Measurements from ENCODE around the gene ANKRD18A. TPM values are rescaled to one million over a fixed set of nuclear protein-coding genes. Genes with fewer than 3 reads are reported as not detected.
A peak's percentile ranks its signal among the peaks of the same experiment; 100 is the strongest.
"Not testable (repeated sequence)": the region's sequence is repeated elsewhere in the genome, so short reads cannot be mapped to it uniquely, and the experiment has no call there.

Gene ANKRD18A
- total RNA-seq, 1 donor from 2014 or later = 2.6 TPM

DNA sequence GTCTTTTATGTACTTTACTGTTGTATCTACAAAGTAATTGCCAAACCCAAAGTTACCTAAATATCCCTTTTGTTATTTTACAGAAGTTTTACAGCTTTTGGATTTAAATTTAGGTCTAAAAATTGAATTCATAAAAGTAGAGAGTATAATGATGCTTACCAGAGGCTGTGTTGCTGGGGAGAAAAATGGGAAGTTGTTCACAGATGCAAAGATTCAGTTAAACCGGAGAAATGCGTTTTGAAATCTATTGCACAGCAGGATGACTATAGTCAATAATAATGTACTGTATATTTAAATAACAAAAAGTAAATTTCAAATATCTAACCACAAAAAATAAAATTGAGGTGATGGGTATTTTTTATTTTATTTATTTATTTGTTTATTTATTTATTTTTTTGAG, 2.6 kb upstream of the ANKRD18A start:
- intact Hi-C loops (cut with micrococcal nuclease) = no loop called here
- peaks cover 63% of the 10 kb centered on the region for H3K27me3 ChIP-seq (ENCODE audit: low read depth)

DNA sequence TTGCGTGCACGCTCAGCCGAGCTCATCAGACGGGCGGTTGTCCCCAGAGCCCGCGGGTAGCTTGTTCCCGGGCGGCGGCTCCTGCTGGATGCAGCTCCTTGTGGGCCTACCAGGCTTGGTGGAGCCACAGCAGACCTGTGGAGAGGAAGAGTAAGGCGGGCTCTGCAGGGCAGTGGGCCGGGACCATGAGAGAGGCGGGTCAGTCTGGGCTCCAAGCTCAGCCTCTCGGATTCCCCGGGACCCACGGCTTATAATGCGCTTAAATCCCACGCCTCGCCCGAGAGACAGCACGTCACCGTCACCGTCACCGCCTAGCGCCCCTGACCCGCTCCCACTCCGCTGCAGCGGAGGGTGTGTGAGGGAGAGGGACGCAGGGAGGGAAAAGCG, 1.9 kb upstream of the ANKRD18A start:
- TF ChIP-seq, protein P1, sequence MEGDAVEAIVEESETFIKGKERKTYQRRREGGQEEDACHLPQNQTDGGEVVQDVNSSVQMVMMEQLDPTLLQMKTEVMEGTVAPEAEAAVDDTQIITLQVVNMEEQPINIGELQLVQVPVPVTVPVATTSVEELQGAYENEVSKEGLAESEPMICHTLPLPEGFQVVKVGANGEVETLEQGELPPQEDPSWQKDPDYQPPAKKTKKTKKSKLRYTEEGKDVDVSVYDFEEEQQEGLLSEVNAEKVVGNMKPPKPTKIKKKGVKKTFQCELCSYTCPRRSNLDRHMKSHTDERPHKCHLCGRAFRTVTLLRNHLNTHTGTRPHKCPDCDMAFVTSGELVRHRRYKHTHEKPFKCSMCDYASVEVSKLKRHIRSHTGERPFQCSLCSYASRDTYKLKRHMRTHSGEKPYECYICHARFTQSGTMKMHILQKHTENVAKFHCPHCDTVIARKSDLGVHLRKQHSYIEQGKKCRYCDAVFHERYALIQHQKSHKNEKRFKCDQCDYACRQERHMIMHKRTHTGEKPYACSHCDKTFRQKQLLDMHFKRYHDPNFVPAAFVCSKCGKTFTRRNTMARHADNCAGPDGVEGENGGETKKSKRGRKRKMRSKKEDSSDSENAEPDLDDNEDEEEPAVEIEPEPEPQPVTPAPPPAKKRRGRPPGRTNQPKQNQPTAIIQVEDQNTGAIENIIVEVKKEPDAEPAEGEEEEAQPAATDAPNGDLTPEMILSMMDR (IDR thresholded peaks at IDR 0.05; ENCODE audit: borderline replicate concordance) = no peak

More for the DNA sequence above, 2.6 kb upstream of the ANKRD18A start:
- TF ChIP-seq, protein P1 (IDR thresholded peaks at IDR 0.05; ENCODE audit: borderline replicate concordance) = no peak
- Histone ChIP-seq H3K9me3 (replicated peaks) (peaks cover 29% of the 10 kb centered on the region), H3K4me3 (no peak overlapping the region), H3K4me1 (peaks cover 33% of the 10 kb centered on the region), H3K36me3 (no peaks in the 10 kb centered on the region), H3K27ac (replicated peaks) (no peak overlapping the region)
- no peak for DNase-seq

DNA sequence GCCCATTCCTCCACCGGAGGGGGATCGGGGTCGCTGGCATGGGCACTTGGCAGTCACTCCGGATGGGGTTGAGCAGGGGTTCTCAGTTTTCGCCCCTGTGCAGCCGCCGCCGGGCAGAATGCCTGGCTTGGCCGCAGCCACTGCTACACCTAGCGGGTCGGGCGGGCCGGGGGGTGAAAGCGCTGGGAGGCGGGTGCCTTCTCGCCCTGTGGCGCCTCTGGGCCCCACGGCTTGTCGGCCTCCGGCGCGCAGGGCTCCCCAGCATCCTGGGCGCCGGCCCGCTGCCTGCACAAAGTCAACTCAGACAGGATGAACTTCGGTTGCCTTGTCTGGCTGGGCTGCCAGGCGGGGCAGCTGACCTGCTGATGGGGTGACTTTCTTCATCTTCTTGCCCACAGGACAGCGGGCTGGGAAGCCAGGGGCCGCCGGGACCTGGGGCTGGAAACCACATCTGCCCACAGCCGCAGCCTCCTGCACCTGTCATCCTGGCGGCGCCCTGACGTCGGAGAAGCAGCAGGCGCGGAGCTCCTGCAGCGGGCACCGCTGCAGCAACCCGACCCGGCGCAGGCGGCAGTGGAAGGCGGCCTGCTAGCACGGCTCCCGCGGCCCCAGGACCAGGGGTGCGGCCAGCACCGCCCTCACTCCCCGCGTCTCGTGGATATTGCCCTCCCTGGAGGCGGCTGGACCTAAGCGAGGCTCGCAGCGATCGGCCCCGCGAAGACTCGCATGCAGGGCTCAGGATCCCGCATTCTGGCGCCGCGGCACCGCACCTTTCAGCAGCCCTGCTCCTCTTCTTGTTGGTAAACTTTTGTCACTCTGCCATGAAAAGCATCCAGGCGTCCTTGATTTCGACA, 1.3 kb upstream of the ANKRD18A start:
- Histone ChIP-seq H3K36me3 (no peaks in the 10 kb centered on the region), H3K4me3 (peak overlapping the region; percentile 67), H3K9me3 (replicated peaks) (peaks cover 29% of the 10 kb centered on the region), H3K27me3 (ENCODE audit: low read depth) (peaks cover 74% of the 10 kb centered on the region), H3K4me1 (peaks cover 33% of the 10 kb centered on the region), H3K27ac (replicated peaks) (peak overlapping the region; percentile 63)
- no peak for DNase-seq
- TF ChIP-seq, protein P1 (IDR thresholded peaks at IDR 0.05; ENCODE audit: borderline replicate concordance) = no peak
- intact Hi-C loops (cut with micrococcal nuclease) = no loop called here

More for the DNA sequence above, 1.9 kb upstream of the ANKRD18A start:
- no peaks in the 10 kb centered on the region for H3K36me3 ChIP-seq
- H3K27ac ChIP-seq (replicated peaks) = peak overlapping the region; percentile 63
- peaks cover 68% of the 10 kb centered on the region for H3K27me3 ChIP-seq (ENCODE audit: low read depth)
- H3K9me3 ChIP-seq (replicated peaks) = peaks cover 29% of the 10 kb centered on the region
- intact Hi-C loops (cut with micrococcal nuclease) = no loop called here
- peak overlapping the region; percentile 67 for H3K4me3 ChIP-seq
- peaks cover 33% of the 10 kb centered on the region for H3K4me1 ChIP-seq
- no peak for DNase-seq

DNA sequence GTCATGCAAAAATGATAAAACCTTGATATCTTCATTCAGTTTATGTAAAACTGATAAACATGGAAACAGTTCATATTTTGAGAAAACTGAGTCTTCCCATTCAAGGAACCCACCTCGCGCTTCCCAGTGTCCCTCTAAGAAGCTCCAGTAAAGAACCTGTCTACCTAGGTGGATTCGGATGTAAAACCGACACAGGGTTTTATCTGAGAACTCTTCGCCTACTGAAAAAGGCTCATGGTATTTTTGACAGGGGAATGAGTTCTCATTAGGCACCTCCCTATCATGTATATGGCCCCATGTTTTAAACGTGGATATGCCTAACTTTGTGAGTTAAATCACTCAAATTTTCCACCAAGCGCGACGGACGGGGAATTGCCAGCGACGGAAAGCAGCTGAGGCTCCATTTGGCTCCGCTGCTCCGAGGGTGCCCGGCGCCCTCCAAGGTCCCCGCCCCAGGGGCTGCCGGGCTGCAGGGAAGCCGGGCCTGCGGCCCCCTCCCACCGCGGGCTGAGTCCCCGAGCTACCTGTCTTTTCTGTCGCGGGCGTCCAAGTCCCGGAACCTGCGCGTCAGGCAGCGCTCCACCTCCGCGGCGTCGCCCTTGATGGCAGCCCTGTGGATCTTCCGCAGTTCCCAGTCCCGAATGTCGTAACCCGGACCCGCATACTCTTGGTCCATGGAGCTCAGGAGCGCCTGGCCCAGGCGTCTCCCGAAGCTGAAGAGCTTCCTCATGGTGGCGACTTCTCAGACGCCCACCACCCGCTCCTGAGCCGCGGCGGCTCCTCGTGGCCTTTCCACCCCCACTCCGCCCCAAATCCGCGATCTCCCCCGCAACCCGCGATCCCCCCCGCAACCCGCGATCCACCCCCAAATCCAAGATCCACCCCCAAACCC, 594 bp downstream of the ANKRD18A start:
- peaks cover 14% of the 10 kb centered on the region for H3K9me3 ChIP-seq (replicated peaks)
- peak overlapping the region; percentile 67 for H3K4me3 ChIP-seq
- no peaks in the 10 kb centered on the region for H3K36me3 ChIP-seq
- peaks cover 80% of the 10 kb centered on the region for H3K27me3 ChIP-seq (ENCODE audit: low read depth)
- no peak for DNase-seq
- intact Hi-C loops (cut with micrococcal nuclease) = no loop called here
- TF ChIP-seq, protein P1 (IDR thresholded peaks at IDR 0.05; ENCODE audit: borderline replicate concordance) = no peak
- peak overlapping the region; percentile 63 for H3K27ac ChIP-seq (replicated peaks)
- peaks cover 33% of the 10 kb centered on the region for H3K4me1 ChIP-seq

DNA sequence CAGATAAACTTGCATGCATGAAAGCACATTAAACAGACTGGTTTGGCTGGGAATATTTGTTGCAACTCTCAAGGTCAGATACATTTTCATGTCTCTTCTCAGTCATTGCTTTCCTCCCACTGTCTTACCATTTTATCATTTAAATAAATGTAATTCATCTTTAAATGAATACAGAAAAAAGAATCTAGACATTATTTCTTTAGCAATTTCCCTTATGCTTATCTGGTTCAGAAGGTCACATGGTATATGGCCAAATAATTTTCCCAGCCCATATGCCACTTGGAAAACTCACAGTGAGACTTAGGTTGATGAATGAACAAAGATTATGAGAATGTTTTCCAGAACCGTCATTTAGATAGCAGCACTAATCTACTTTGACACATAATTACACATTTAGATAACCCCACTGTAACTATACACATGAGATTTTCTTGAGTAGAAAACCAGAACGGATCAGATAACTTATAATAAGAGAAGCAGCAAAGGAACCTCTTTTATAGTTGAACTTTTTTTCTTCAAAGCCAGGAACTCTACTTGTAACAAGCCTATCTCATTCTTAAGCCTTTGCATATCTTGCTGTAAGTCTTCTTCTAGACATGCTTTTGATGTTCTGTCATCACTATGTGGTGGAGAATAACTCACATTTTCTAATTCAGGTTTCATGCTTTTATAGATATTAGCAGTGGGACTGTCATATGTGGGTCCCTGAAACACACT, 22.2 kb downstream of the ANKRD18A start:
- intact Hi-C loops (cut with micrococcal nuclease) = not testable (repeated sequence)

DNA sequence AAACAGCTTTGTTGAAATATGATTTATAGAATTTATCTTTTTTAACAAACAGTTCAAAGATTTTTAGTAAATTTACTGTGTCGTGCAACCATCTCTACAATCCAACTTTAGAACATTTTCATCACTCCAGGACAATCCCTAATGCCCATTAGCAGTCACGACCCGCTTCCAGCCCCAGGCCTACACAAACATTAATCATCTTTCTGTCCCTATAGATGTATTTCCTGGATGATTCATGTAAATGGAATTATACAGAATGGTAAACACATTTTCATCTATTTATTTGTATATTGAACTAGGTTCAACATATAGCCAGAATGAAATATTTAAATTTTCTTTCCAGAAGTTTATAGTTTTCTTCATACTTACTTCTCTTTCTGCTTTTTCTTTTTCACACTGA, 25.3 kb downstream of the ANKRD18A start:
- H3K4me1 ChIP-seq; H3K27me3 ChIP-seq (ENCODE audit: low read depth); DNase-seq; H3K9me3 ChIP-seq (replicated peaks); intact Hi-C loops (cut with micrococcal nuclease); H3K4me3 ChIP-seq; H3K27ac ChIP-seq (replicated peaks); H3K36me3 ChIP-seq: not testable (repeated sequence)

More for the DNA sequence above, 22.2 kb downstream of the ANKRD18A start:
- not testable (repeated sequence) for H3K36me3 ChIP-seq; H3K27me3 ChIP-seq (ENCODE audit: low read depth); H3K27ac ChIP-seq (replicated peaks); H3K9me3 ChIP-seq (replicated peaks); DNase-seq; H3K4me1 ChIP-seq; H3K4me3 ChIP-seq

DNA sequence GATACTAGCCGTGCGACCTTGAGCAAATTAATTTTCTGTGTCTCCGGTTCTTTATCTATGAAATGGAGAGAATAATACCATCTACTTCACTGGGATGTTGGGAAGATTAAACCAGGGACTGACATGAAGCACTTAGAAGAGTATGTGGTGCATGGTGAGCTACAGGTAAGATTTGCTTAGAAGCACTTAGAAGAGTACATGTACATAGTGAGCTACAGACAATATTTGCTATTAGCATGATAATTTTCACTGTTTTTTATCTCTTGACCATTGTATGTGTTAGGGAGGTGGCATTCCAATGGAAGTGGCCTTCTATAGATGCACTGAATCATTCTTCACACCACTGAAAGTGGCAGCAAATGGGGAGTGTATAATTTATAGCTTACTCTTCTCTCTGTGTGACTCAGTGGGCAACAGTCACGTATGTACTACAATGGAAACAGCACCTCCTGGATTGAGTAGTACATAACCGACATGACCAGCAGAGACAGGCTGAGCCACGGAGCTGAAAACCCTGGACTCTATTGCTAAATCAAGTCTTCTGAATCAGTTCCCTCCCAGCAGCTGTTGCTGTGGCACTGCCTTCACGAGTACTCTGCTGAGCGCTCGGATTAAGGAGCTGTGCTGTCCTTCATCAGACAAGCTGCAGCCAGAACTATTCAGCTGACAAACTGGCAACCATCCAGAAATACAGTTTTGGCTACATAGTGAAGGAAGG, 28.9 kb downstream of the ANKRD18A start:
- H3K36me3 ChIP-seq = not testable (repeated sequence)

DNA sequence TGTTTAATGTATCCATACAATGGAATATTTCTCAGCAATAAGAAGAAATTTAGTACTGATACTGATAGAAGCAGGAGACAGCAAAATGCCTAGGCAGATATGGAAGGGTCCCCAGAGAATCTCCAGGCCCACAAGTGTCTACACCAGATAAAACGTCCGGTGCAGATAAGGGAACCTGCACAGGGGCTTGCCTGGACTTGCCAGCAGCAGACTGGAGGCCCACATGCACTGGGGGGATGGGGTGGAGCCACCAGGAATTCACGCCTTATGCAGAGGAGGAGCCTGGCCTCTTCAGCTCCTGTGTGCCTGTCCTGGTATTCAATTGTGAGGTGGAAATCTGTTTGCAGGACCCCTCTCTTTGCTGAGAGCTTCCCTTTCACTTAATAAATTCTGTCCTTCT, 36.6 kb downstream of the ANKRD18A start:
- H3K27me3 ChIP-seq (ENCODE audit: low read depth); H3K4me3 ChIP-seq; intact Hi-C loops (cut with micrococcal nuclease); H3K36me3 ChIP-seq; H3K9me3 ChIP-seq (replicated peaks); H3K27ac ChIP-seq (replicated peaks); H3K4me1 ChIP-seq; DNase-seq: not testable (repeated sequence)

More for the DNA sequence above, 28.9 kb downstream of the ANKRD18A start:
- H3K4me3 ChIP-seq; DNase-seq; intact Hi-C loops (cut with micrococcal nuclease); H3K4me1 ChIP-seq; H3K27me3 ChIP-seq (ENCODE audit: low read depth); H3K27ac ChIP-seq (replicated peaks); H3K9me3 ChIP-seq (replicated peaks): not testable (repeated sequence)

All from left ventricle myocardium inferior (tissue), 1 donor.